GM12864 (cell line): ENCODE results near the gene GPRC5A.

Experiments
- DNase-seq: peaks from one replicate; pipeline ENCODE4 v3.0.0-alpha.2; 2011; ENCODE audit warnings: low read depth
- H3K4me3 ChIP-seq: 2 replicates; pipeline ENCODE4 v1.5.1; 2011; ENCODE audit warnings: mild to moderate bottlenecking, low read depth, low read length, control low read depth
- TF ChIP-seq, protein P1 (sequence below): IDR thresholded peaks from 2 replicates; pipeline ENCODE4 v1.5.1; 2011; ENCODE audit warnings: low read depth, mild to moderate bottlenecking, moderate library complexity, low read length, control low read depth, inconsistent platforms; ENCODE audit errors: missing control alignments

GPRC5A gene

DNA sequence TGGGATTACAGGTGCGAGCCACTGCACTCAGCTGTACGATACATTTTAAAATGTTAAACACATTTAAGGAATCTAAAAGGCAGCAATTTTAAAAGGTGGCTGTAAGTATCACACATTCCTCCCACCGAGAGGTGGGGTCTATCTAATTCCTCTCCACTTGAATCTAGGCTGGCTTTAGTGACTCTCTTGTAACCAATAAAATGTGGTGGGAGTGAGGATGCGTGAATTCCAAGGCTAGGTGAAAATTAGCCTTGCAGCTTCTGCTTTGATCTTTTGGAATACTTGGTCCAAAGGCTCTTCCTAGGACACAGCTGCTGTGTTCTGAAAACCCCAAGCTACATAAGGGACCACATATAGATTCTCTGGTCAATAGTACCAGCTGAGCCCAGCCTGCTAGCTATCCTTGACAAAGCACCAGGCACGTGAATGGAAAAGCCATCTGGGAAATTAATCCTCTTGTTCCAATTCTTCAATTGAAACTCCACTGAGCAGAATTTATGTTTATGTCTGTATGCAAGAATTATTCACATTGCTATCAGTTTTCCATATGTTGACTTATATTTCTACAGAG lies 69.4 kb downstream of the GPRC5A start:
- DNase-seq = no peak
- TF ChIP-seq, protein P1, sequence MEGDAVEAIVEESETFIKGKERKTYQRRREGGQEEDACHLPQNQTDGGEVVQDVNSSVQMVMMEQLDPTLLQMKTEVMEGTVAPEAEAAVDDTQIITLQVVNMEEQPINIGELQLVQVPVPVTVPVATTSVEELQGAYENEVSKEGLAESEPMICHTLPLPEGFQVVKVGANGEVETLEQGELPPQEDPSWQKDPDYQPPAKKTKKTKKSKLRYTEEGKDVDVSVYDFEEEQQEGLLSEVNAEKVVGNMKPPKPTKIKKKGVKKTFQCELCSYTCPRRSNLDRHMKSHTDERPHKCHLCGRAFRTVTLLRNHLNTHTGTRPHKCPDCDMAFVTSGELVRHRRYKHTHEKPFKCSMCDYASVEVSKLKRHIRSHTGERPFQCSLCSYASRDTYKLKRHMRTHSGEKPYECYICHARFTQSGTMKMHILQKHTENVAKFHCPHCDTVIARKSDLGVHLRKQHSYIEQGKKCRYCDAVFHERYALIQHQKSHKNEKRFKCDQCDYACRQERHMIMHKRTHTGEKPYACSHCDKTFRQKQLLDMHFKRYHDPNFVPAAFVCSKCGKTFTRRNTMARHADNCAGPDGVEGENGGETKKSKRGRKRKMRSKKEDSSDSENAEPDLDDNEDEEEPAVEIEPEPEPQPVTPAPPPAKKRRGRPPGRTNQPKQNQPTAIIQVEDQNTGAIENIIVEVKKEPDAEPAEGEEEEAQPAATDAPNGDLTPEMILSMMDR = no peak
- H3K4me3 ChIP-seq = no peak overlapping the region

DNA sequence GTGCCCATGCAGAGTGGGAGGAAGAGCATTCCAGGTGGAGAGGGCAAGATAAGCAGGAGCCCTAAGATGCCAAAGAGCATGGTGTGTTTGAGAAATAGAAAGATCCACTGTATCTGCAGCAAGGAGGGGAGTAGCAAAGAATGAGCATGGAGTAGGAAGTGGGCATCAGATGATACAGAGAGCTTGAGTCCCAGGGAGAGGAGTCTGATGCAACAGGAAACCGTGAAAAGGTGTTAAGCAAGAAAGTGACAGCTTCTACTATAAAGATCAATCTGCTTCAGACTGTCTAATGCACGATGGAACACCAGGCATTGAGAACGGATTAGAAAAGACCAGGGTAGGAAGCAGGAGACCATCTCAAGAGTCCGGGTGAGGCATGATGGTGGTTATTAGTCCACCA lies 72.9 kb downstream of the GPRC5A start:
- DNase-seq = no peak
- no peak overlapping the region for H3K4me3 ChIP-seq
- TF ChIP-seq, protein P1 = no peak

DNA sequence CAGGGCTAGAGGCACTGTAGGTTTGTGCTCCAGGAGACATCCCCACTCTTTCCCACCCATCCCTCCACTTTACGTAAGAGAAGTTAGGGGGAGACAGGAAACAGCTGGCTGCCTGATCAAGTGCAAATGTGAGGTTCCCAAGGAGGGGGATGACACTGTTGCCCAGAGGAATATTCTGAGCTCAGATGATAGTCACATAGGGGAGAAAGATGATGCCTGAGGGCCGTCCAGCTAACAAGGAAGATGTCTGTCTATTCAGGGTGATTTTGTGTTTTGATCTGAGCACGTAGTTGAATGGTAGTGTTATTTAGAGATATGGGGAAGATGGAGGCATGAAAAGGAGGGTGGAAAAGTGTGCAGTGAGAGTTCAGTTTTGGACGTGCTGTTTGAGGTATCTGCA lies 74.5 kb downstream of the GPRC5A start:
- no peak overlapping the region for H3K4me3 ChIP-seq
- TF ChIP-seq, protein P1 = no peak

More for the DNA sequence above, 74.5 kb downstream of the GPRC5A start:
- no peak for DNase-seq
